Activated CD4-positive, alpha-beta T cell treated with anti-CD3 and anti-CD28 coated beads, Interleukin-2, Interleukin-6, amounts not matched to agents 100 ng/mL and 50 ng/mL, durations not matched to agents 16 hours and 8 hours (primary cell): ENCODE measurements around the gene LRIG2.
"Not testable (repeated sequence)": the region's sequence is repeated elsewhere in the genome, so short reads cannot be mapped to it uniquely, and the experiment has no call there.

ENCODE experiments used
- DNase-seq: peaks from one replicate; pipeline ENCODE4 v3.0.0-alpha.2; 2020

LRIG2 gene

GRCh38 chr1:113072757-113073478, at the start of gene LRIG2:
Gene LRIG2, plus strand, starts transcription at chr1:113073198. Its CDS starts 209 bp downstream, at chr1:113073407.
- peak; percentile 99 for DNase-seq

GRCh38 chr1:113023316-113023715, 49.7 kb upstream of the LRIG2 start:
- DNase-seq: not testable (repeated sequence)

GRCh38 chr1:113027007-113027406, 46.0 kb upstream of the LRIG2 start:
- no peak for DNase-seq

- no peak for DNase-seq
Observed at GRCh38 chr1:113027449-113027848, 45.5 kb upstream of the LRIG2 start.

GRCh38 chr1:113029822-113030221, 43.2 kb upstream of the LRIG2 start:
- DNase-seq: no peak

- DNase-seq: peak; percentile 60
Observed at GRCh38 chr1:113031171-113031933, 41.6 kb upstream of the LRIG2 start.

- no peak for DNase-seq
Observed at GRCh38 chr1:113035086-113035485, 37.9 kb upstream of the LRIG2 start.

GRCh38 chr1:113036639-113037321, 36.2 kb upstream of the LRIG2 start:
- DNase-seq: peak; percentile 27

GRCh38 chr1:113040041-113040440, 33.0 kb upstream of the LRIG2 start:
- no peak for DNase-seq

- DNase-seq: no peak
Observed at GRCh38 chr1:113040718-113041412, 32.1 kb upstream of the LRIG2 start.

- DNase-seq: no peak
Observed at GRCh38 chr1:113041569-113042284, 31.3 kb upstream of the LRIG2 start.

GRCh38 chr1:113042285-113043143, 30.5 kb upstream of the LRIG2 start:
- DNase-seq: peak; percentile 63

- DNase-seq: not testable (repeated sequence)
Observed at GRCh38 chr1:113043144-113043488, 29.9 kb upstream of the LRIG2 start.

GRCh38 chr1:113046569-113046968, 26.4 kb upstream of the LRIG2 start:
- DNase-seq: peak; percentile 77

GRCh38 chr1:113048064-113048463, 24.9 kb upstream of the LRIG2 start:
- DNase-seq: no peak

- DNase-seq: no peak
Observed at GRCh38 chr1:113053344-113054126, 19.5 kb upstream of the LRIG2 start.

- no peak for DNase-seq
Observed at GRCh38 chr1:113055570-113055969, 17.4 kb upstream of the LRIG2 start.

GRCh38 chr1:113057006-113057405, 16.0 kb upstream of the LRIG2 start:
- no peak for DNase-seq

GRCh38 chr1:113058941-113059706, 13.9 kb upstream of the LRIG2 start:
- no peak for DNase-seq

GRCh38 chr1:113063456-113063855, 9.5 kb upstream of the LRIG2 start:
- DNase-seq: not testable (repeated sequence)
